PFSK-1 (cell line): ENCODE results near the gene LARP1B.

Experiments used
- FOXP2 ChIP-seq: optimal IDR thresholded peaks from 2 replicates; pipeline ENCODE3; 2011; ENCODE audit warnings: borderline replicate concordance, control low read depth, inconsistent platforms; ENCODE audit not compliant: insufficient read depth; ENCODE audit errors: extremely low read length, extremely low read depth
- POLR2AphosphoS5 ChIP-seq: IDR thresholded peaks from 2 replicates; pipeline ENCODE4 v1.6.1; 2012; ENCODE audit warnings: low read depth, mild to moderate bottlenecking, control low read depth, low read length, moderate library complexity
- SIN3A ChIP-seq: IDR thresholded peaks from 2 replicates; pipeline ENCODE4 v1.6.1; 2012; ENCODE audit warnings: mild to moderate bottlenecking, low read length, moderate library complexity, borderline replicate concordance; ENCODE audit not compliant: insufficient read depth
- TAF1 ChIP-seq: IDR thresholded peaks from 2 replicates; pipeline ENCODE4 v1.6.1; 2012; ENCODE audit warnings: low read length, control low read depth, borderline replicate concordance; ENCODE audit not compliant: insufficient read depth
- TF ChIP-seq, protein P1 (sequence below), 2 experiments: IDR thresholded peaks; 2 replicates each; pipeline versions ENCODE4 v1.6.1 to v1.8.0; 2011 to 2012; ENCODE audit warnings: low read depth in 2 of 2, low read length in 2 of 2, control low read depth in 1 of 2, inconsistent platforms in 1 of 2, mild to moderate bottlenecking in 1 of 2, moderate library complexity in 1 of 2; ENCODE audit not compliant: insufficient read depth in 1 of 2

Gene LARP1B

DNA sequence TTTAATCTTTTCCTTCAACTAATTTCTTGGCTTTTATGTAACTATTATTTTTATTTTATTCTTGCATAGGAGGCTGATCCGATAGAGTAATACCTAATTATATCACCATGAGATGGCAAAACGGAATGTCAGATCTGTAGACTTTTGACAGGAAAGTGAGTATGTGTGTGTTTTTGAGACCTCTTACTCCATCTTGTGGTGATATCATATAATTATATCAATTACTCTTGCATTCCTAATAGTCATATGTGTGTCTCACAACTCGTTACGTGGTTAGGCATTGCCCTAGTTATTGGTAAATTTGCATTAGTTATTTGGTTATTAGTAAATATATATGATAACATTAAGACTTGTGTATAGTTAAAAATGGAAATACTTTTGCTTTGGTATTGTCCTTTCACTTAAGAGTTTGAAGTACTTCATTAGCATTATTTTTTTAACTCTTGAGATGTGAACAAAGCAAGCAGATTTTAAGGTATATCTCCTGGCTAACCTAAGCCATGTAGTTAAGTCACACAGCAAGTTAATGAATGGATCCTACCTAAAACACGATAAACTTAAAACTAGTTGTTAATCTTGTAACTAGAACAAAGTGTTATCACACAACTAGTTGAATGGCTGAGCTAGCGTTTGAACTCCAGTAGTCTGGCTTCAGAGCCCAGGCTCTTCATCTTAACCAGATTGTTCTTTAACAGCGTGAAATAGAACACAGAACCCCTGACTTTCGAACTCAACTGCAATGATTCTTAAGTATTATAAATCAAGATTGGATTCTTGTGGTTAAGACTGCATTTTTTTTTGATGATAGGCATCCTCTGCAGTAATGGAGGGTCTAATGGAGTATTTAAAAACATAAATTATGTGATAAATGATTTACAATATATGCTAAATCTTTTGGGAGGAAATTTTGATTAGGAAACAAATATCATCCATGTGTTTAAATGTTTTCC lies 159.4 kb downstream of the LARP1B start:
- no peak for TF ChIP-seq FOXP2
- TF ChIP-seq, protein P1, sequence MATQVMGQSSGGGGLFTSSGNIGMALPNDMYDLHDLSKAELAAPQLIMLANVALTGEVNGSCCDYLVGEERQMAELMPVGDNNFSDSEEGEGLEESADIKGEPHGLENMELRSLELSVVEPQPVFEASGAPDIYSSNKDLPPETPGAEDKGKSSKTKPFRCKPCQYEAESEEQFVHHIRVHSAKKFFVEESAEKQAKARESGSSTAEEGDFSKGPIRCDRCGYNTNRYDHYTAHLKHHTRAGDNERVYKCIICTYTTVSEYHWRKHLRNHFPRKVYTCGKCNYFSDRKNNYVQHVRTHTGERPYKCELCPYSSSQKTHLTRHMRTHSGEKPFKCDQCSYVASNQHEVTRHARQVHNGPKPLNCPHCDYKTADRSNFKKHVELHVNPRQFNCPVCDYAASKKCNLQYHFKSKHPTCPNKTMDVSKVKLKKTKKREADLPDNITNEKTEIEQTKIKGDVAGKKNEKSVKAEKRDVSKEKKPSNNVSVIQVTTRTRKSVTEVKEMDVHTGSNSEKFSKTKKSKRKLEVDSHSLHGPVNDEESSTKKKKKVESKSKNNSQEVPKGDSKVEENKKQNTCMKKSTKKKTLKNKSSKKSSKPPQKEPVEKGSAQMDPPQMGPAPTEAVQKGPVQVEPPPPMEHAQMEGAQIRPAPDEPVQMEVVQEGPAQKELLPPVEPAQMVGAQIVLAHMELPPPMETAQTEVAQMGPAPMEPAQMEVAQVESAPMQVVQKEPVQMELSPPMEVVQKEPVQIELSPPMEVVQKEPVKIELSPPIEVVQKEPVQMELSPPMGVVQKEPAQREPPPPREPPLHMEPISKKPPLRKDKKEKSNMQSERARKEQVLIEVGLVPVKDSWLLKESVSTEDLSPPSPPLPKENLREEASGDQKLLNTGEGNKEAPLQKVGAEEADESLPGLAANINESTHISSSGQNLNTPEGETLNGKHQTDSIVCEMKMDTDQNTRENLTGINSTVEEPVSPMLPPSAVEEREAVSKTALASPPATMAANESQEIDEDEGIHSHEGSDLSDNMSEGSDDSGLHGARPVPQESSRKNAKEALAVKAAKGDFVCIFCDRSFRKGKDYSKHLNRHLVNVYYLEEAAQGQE (IDR thresholded peaks at IDR 0.05; ENCODE audit: insufficient read depth in 1 of 2, low read depth in 2 of 2, low read length in 2 of 2): no peak
- no peak for TF ChIP-seq POLR2AphosphoS5
- TF ChIP-seq TAF1: no peak
- TF ChIP-seq SIN3A: no peak

DNA sequence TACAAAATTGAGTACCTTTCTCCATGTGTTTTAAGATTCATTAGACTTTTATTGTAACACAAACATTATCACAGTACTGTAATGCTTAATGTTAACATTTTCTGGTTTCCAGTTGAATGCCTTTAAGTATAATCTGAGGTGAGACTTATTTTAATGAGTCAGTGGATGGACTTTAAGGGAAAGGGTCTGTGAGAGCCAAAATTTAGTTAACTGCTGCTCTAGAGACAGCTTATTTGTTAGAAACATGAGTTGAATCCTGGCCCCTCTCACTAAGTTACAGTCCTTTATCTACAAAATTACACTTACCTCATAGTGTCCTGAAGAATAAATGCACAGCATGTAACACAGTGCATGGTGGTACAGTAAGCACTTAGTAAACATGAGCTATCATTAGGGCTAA lies 160.5 kb downstream of the LARP1B start:
- no peak for TF ChIP-seq SIN3A
- TF ChIP-seq TAF1: no peak
- TF ChIP-seq POLR2AphosphoS5: no peak
- TF ChIP-seq, protein P1 (IDR thresholded peaks at IDR 0.05; ENCODE audit: insufficient read depth in 1 of 2, low read depth in 2 of 2, low read length in 2 of 2): no peak
- no peak for TF ChIP-seq FOXP2

DNA sequence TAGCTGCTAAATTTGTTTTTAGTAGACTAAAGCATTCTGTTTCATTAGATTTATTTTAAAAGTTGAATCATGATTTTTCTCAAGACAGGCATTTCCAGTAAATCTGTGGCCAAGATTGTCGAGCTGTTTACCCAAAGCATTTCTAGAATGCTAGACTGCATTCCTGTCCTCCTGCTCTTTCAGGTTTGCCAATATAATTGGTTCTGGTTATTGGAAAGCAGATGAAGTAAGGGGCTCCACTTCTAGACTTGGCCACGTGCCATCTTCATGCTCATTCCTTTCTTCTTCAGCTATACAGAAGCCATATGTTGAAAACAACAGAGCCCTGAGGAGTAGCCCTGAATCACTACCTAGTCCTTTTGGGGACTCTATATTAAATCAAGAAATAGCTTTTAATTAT lies 164.0 kb downstream of the LARP1B start:
- TF ChIP-seq POLR2AphosphoS5: no peak
- TF ChIP-seq, protein P1 (IDR thresholded peaks at IDR 0.05; ENCODE audit: insufficient read depth in 1 of 2, low read depth in 2 of 2, low read length in 2 of 2): no peak
- no peak for TF ChIP-seq SIN3A
- TF ChIP-seq TAF1: no peak
- no peak for TF ChIP-seq FOXP2

DNA sequence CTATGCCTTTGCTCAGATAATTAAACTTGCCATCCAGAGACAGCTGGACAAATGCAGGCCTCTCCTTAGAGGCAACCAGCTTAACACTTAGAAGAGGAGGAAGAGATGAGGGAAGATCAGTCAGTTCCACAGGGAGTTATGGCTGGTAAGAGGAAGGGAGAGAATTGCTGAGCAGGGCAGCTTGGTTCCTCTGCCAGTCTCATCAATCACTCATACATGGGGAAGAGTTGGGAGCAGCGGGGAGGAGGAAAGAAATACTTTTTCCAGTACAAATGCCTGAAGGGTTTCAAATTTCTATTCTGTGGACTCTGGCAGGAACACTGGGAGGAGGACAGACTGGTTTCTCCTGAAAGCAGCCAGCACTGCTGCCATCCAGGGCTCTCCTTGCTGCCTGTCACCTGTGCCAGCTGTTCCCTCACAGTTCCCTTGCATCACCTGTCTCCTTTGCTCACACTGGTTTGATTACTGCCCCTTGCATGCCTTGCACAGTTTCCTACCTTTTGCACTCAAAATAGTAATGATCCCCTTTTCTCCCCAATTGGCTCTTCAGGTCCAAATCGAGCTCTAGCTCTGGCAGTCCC lies 167.0 kb downstream of the LARP1B start:
- TF ChIP-seq, protein P1 (IDR thresholded peaks at IDR 0.05; ENCODE audit: insufficient read depth in 1 of 2, low read depth in 2 of 2, low read length in 2 of 2): no peak
- no peak for TF ChIP-seq TAF1
- no peak for TF ChIP-seq SIN3A
- no peak for TF ChIP-seq POLR2AphosphoS5
- TF ChIP-seq FOXP2: no peak
